Stimulated activated naive CD8-positive, alpha-beta T cell treated with anti-CD3 and anti-CD28 coated beads, Interleukin-15, Interleukin-2, amounts not matched to agents 100 U/mL and 50 U/mL, for 24 hours (primary cell): ENCODE results near the gene MYO5A.
A peak's percentile ranks its signal among the peaks of the same experiment; 100 is the strongest.
"Not testable (repeated sequence)": the region's sequence is repeated elsewhere in the genome, so short reads cannot be mapped to it uniquely, and the experiment has no call there.

Experiments used
- ATAC-seq: fragments of 150-1000 bp; cut with Tn5 transposase; one replicate; pipeline ENCODE4 v1.10.0; 2021
- DNase-seq: peaks from one replicate; pipeline ENCODE4 v3.0.0; 2021

The MYO5A gene

GRCh38 chr15:52287114-52287513 is 241.6 kb downstream of the MYO5A start:
- DNase-seq (no peak), ATAC-seq (no peak)

- ATAC-seq, DNase-seq: not testable (repeated sequence)
These were observed 242.7 kb downstream of the MYO5A start for GRCh38 chr15:52285941-52286340.

- DNase-seq (no peak), ATAC-seq (no peak)
These were observed 244.5 kb downstream of the MYO5A start for GRCh38 chr15:52284164-52284563.

GRCh38 chr15:52283281-52283680 is 245.4 kb downstream of the MYO5A start:
- DNase-seq (no peak), ATAC-seq (no peak)

GRCh38 chr15:52282418-52282817 is 246.3 kb downstream of the MYO5A start:
- DNase-seq, result no peak
- ATAC-seq, result no peak

GRCh38 chr15:52281085-52282035 is 247.3 kb downstream of the MYO5A start:
- no peak for ATAC-seq
- no peak for DNase-seq

- DNase-seq (no peak), ATAC-seq (no peak)
These were observed 248.2 kb downstream of the MYO5A start for GRCh38 chr15:52280326-52281084.

- DNase-seq, result no peak
- no peak for ATAC-seq
These were observed 249.9 kb downstream of the MYO5A start for GRCh38 chr15:52278636-52279367.

GRCh38 chr15:52278135-52278534 is 250.5 kb downstream of the MYO5A start:
- DNase-seq (no peak), ATAC-seq (no peak)

- ATAC-seq (no peak), DNase-seq (no peak)
These were observed 251.1 kb downstream of the MYO5A start for GRCh38 chr15:52277575-52277974.

- no peak for ATAC-seq
- no peak for DNase-seq
These were observed 252.4 kb downstream of the MYO5A start for GRCh38 chr15:52276256-52276770.

- ATAC-seq (no peak), DNase-seq (no peak)
These were observed 265.0 kb downstream of the MYO5A start for GRCh38 chr15:52263563-52264282.

- DNase-seq (no peak), ATAC-seq (no peak)
These were observed 266.3 kb downstream of the MYO5A start for GRCh38 chr15:52262364-52262763.

GRCh38 chr15:52261498-52262242 is 267.0 kb downstream of the MYO5A start:
- ATAC-seq, result peak; percentile 99
- DNase-seq, result peak; percentile 70

- DNase-seq (no peak), ATAC-seq (no peak)
These were observed 267.7 kb downstream of the MYO5A start for GRCh38 chr15:52261026-52261425.

- DNase-seq (no peak), ATAC-seq (no peak)
These were observed 269.2 kb downstream of the MYO5A start for GRCh38 chr15:52259503-52259902.

GRCh38 chr15:52258461-52258860 is 270.2 kb downstream of the MYO5A start:
- ATAC-seq, result no peak
- no peak for DNase-seq

GRCh38 chr15:52257734-52258062 is 271.0 kb downstream of the MYO5A start:
- DNase-seq, result no peak
- no peak for ATAC-seq
